ENCODE data around the gene MMP17.
"Not testable (repeated sequence)": the region's sequence is repeated elsewhere in the genome, so short reads cannot be mapped to it uniquely, and the experiment has no call there.

Gene MMP17

GRCh38 chr12:131862600-131862993, 34.4 kb downstream of the MMP17 start:
- in situ Hi-C loops (cut with HindIII; ENCODE audit: low sequenced_read_pairs), result no loop called here

GRCh38 chr12:131862994-131863710, 35.0 kb downstream of the MMP17 start:
- in situ Hi-C loops (cut with HindIII; ENCODE audit: low sequenced_read_pairs), result no loop called here

- in situ Hi-C loops (cut with HindIII; ENCODE audit: low sequenced_read_pairs), result no loop called here
These were observed 35.7 kb downstream of the MMP17 start for GRCh38 chr12:131863711-131864396.

GRCh38 chr12:131864469-131864868, 36.3 kb downstream of the MMP17 start:
- in situ Hi-C loops (cut with HindIII; ENCODE audit: low sequenced_read_pairs), result no loop called here

- in situ Hi-C loops (cut with HindIII; ENCODE audit: low sequenced_read_pairs), result loop anchor here (5.0 kb wide), 1 partner anchor 48 kb away; no protein-coding TSS in a partner anchor
These were observed 37.1 kb downstream of the MMP17 start for GRCh38 chr12:131865180-131865875.

- in situ Hi-C loops (cut with HindIII; ENCODE audit: low sequenced_read_pairs), result loop anchor here (5.0 kb wide), 1 partner anchor 50 kb away; no protein-coding TSS in a partner anchor
These were observed 39.3 kb downstream of the MMP17 start for GRCh38 chr12:131867471-131867870.

- in situ Hi-C loops (cut with HindIII; ENCODE audit: low sequenced_read_pairs), result loop anchor here (5.0 kb wide), 1 partner anchor 51 kb away; no protein-coding TSS in a partner anchor
These were observed 39.9 kb downstream of the MMP17 start for GRCh38 chr12:131867891-131868675.

GRCh38 chr12:131869871-131870418, 41.8 kb downstream of the MMP17 start:
- in situ Hi-C loops (cut with HindIII; ENCODE audit: low sequenced_read_pairs), result loop anchor here (5.0 kb wide), 1 partner anchor 53 kb away; no protein-coding TSS in a partner anchor

GRCh38 chr12:131871677-131872076, 43.5 kb downstream of the MMP17 start:
- in situ Hi-C loops (cut with HindIII; ENCODE audit: low sequenced_read_pairs), result no loop called here

GRCh38 chr12:131872154-131873051, 44.2 kb downstream of the MMP17 start:
- in situ Hi-C loops (cut with HindIII; ENCODE audit: low sequenced_read_pairs), result no loop called here

GRCh38 chr12:131873293-131873692, 45.1 kb downstream of the MMP17 start:
- in situ Hi-C loops (cut with HindIII; ENCODE audit: low sequenced_read_pairs), result no loop called here

- in situ Hi-C loops (cut with HindIII; ENCODE audit: low sequenced_read_pairs), result not testable (repeated sequence)
These were observed 46.8 kb downstream of the MMP17 start for GRCh38 chr12:131874972-131875371.

GRCh38 chr12:131877216-131877615, 49.0 kb downstream of the MMP17 start:
- in situ Hi-C loops (cut with HindIII; ENCODE audit: low sequenced_read_pairs), result not testable (repeated sequence)

- in situ Hi-C loops (cut with HindIII; ENCODE audit: low sequenced_read_pairs), result not testable (repeated sequence)
These were observed 50.2 kb downstream of the MMP17 start for GRCh38 chr12:131878436-131878835.

GRCh38 chr12:131882804-131883520, 54.8 kb downstream of the MMP17 start:
- in situ Hi-C loops (cut with HindIII; ENCODE audit: low sequenced_read_pairs), result no loop called here

GRCh38 chr12:131883521-131883900, 55.3 kb downstream of the MMP17 start:
- in situ Hi-C loops (cut with HindIII; ENCODE audit: low sequenced_read_pairs), result no loop called here

- in situ Hi-C loops (cut with HindIII; ENCODE audit: low sequenced_read_pairs), result not testable (repeated sequence)
These were observed 56.9 kb downstream of the MMP17 start for GRCh38 chr12:131885076-131885475.

- in situ Hi-C loops (cut with HindIII; ENCODE audit: low sequenced_read_pairs), result no loop called here
These were observed 57.4 kb downstream of the MMP17 start for GRCh38 chr12:131885543-131886057.

GRCh38 chr12:131891722-131892121, 63.5 kb downstream of the MMP17 start:
- in situ Hi-C loops (cut with HindIII; ENCODE audit: low sequenced_read_pairs), result not testable (repeated sequence)
